ENCODE measurements around the gene TLN1. TPM values are rescaled to one million over a fixed set of nuclear protein-coding genes. Genes with fewer than 3 reads are reported as not detected.
A peak's percentile ranks its signal among the peaks of the same experiment; 100 is the strongest.

The TLN1 gene
- total and polyA plus RNA-seq, 5 donors, result 171 to 375 (median 282) TPM

- Histone ChIP-seq H3K27me3 (ENCODE audit: control insufficient read depth, insufficient read depth) (no peaks in the 10 kb centered on the region), H3K4me3 (ENCODE audit: low read length) (no peak overlapping the region), H3K4me1 (ENCODE audit: control insufficient read depth, insufficient read depth, low read length) (no peaks in the 10 kb centered on the region), H3K27ac (ENCODE audit: low read length) (no peak overlapping the region), H3K9me3 (ENCODE audit: control insufficient read depth, low read length) (no peaks in the 10 kb centered on the region)
- WGBS, result 90% methylated on average over 14 of the region's 14 CpGs
- intact Hi-C loops (cut with DNase I), result no loop called here
- ATAC-seq (no peak), DNase-seq (no peak)
Measured at GRCh38 chr9:35717132-35717870, 14.7 kb downstream of the TLN1 start.

- no peaks in the 10 kb centered on the region for H3K4me1 ChIP-seq (ENCODE audit: control insufficient read depth, insufficient read depth, low read length)
- no peaks in the 10 kb centered on the region for H3K27me3 ChIP-seq (ENCODE audit: control insufficient read depth, insufficient read depth)
- DNase-seq (no peak), ATAC-seq (no peak)
- no peak overlapping the region for H3K4me3 ChIP-seq (ENCODE audit: low read length)
- H3K27ac ChIP-seq (ENCODE audit: low read length), result no peak overlapping the region
- H3K9me3 ChIP-seq (ENCODE audit: control insufficient read depth, low read length), result no peaks in the 10 kb centered on the region
- intact Hi-C loops (cut with DNase I), result no loop called here
- WGBS, result 80% methylated on average over 4 of the region's 4 CpGs
Measured at GRCh38 chr9:35716230-35716629, 15.8 kb downstream of the TLN1 start.

- no peak for ATAC-seq
Measured at GRCh38 chr9:35714579-35715252, 17.3 kb downstream of the TLN1 start.

DNA sequence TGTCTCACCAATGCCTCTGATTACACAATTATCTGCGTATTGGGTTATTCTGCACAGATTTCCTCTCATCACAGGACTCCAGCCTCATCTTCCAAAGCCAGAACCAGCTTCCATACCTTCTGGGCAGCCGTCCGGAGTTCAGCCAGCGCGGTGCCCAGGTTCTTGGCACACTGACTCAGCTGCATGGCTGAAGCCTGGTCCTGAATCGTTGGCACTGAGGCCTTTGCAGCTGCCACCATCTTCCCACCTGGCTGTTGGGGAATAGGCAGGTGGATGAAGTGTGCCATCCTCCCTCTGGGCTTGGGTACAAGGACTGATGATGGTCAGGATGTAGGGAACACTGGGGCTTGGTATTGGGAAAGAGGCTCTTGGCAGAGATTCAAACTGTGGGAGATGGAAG, 17.9 kb downstream of the TLN1 start:
- no peaks in the 10 kb centered on the region for H3K9me3 ChIP-seq (ENCODE audit: control insufficient read depth, low read length)
- ATAC-seq (no peak), DNase-seq (peak in 1 of 3 donors; percentile 23)
- H3K27ac ChIP-seq (ENCODE audit: low read length), result no peak overlapping the region
- intact Hi-C loops (cut with DNase I), result no loop called here
- no peaks in the 10 kb centered on the region for H3K4me1 ChIP-seq (ENCODE audit: control insufficient read depth, insufficient read depth, low read length)
- 91% methylated on average over 6 of the region's 6 CpGs for WGBS
- H3K4me3 ChIP-seq (ENCODE audit: low read length), result no peak overlapping the region
- no peaks in the 10 kb centered on the region for H3K27me3 ChIP-seq (ENCODE audit: control insufficient read depth, insufficient read depth)

More at GRCh38 chr9:35714579-35715252, 17.3 kb downstream of the TLN1 start:
- no peak overlapping the region for H3K27ac ChIP-seq (ENCODE audit: low read length)
- no peaks in the 10 kb centered on the region for H3K9me3 ChIP-seq (ENCODE audit: control insufficient read depth, low read length)
- H3K4me3 ChIP-seq (ENCODE audit: low read length), result no peak overlapping the region
- H3K4me1 ChIP-seq (ENCODE audit: control insufficient read depth, insufficient read depth, low read length), result no peaks in the 10 kb centered on the region
- WGBS, result 93% methylated on average over 13 of the region's 13 CpGs
- DNase-seq, result peak in 1 of 3 donors; percentile 18
- H3K27me3 ChIP-seq (ENCODE audit: control insufficient read depth, insufficient read depth), result no peaks in the 10 kb centered on the region
- intact Hi-C loops (cut with DNase I), result no loop called here

DNA sequence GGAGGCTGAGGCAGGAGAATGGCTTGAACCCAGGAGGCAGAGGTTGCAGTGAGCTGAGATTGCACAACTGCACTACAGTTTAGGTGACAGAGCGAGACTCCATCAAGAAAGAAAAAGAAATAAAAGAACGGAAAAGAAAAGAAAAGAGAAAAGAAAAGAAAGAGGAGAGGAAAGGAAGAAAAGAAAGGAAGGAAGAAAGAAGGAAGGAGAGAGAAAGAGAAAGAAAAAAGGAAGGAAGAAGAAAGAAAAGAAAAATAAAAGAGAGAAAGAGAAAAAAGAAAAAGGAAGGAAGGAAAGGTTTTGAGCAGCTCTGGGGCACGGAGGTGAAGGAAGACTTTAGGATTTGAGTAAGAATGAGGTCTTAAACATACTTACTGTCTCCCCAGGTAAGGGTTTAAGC, 18.4 kb downstream of the TLN1 start:
- Histone ChIP-seq H3K27ac (ENCODE audit: low read length) (no peak overlapping the region), H3K4me3 (ENCODE audit: low read length) (no peak overlapping the region), H3K9me3 (ENCODE audit: control insufficient read depth, low read length) (no peaks in the 10 kb centered on the region), H3K27me3 (ENCODE audit: control insufficient read depth, insufficient read depth) (no peaks in the 10 kb centered on the region), H3K4me1 (ENCODE audit: control insufficient read depth, insufficient read depth, low read length) (no peaks in the 10 kb centered on the region)
- no peak for DNase-seq
- 90% methylated on average over 3 of the region's 3 CpGs for WGBS
- intact Hi-C loops (cut with DNase I), result no loop called here
- no peak for ATAC-seq

GRCh38 chr9:35712762-35713400, 19.1 kb downstream of the TLN1 start:
- H3K27ac ChIP-seq (ENCODE audit: low read length), result no peak overlapping the region
- no peak overlapping the region for H3K4me3 ChIP-seq (ENCODE audit: low read length)
- DNase-seq, result peak in 1 of 3 donors; percentile 35
- H3K9me3 ChIP-seq (ENCODE audit: control insufficient read depth, low read length), result no peaks in the 10 kb centered on the region
- WGBS, result 89% methylated on average over 11 of the region's 11 CpGs
- no peak for ATAC-seq
- intact Hi-C loops (cut with DNase I), result no loop called here
- no peaks in the 10 kb centered on the region for H3K4me1 ChIP-seq (ENCODE audit: control insufficient read depth, insufficient read depth, low read length)
- no peaks in the 10 kb centered on the region for H3K27me3 ChIP-seq (ENCODE audit: control insufficient read depth, insufficient read depth)

DNA sequence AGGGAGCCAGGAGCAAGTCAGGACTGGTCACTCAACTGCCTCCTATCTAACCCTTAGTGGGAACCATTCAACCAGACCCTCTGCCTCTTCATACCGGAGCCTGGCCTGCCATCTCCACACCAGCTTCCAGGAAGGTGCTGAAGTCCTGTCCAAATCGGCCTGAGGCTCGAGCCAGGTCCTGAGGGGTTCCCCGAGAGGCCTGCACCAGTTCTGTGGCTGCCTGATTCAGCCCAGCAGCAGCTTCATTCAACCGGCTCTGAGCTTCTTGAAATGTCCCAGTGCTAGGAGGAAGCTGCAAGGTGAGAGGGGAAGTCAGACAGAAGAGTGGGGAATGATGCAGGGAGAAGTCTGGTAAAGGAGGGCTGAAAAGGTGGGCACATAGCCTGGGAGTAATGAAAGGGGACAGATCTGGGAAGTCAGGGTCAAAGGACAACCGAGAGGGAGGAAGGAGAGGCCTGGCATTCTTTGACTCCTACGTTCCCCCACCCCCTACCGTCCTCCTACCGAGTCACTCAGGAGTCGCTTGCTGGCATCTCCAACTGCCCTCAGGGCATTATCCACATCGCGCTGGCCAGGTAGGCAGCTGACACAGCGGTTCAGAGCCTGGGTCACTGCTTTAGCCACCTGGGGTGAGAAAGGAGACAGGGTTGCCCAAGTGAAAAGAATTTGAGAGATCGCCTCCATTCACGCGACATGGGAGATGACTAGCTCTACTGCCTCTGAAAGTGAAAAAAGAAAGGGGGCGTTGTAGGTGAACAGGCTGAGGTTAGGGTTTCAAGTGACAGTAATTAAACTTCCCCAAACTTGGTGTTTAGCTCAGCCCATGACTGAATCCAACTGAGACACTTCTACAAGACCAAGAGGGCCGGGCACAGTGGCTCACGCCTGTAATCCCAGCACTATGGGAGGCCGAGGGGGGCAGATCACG, 20.2 kb downstream of the TLN1 start:
- intact Hi-C loops (cut with DNase I), result no loop called here
- H3K27ac ChIP-seq (ENCODE audit: low read length), result peak overlapping the region; percentile 78
- DNase-seq, result peak in 1 of 3 donors; percentile 41
- no peaks in the 10 kb centered on the region for H3K4me1 ChIP-seq (ENCODE audit: control insufficient read depth, insufficient read depth, low read length)
- no peak overlapping the region for H3K4me3 ChIP-seq (ENCODE audit: low read length)
- H3K9me3 ChIP-seq (ENCODE audit: control insufficient read depth, low read length), result no peaks in the 10 kb centered on the region
- WGBS, result 79% methylated on average over 21 of the region's 21 CpGs
- peak in 1 of 2 donors; percentile 32 for ATAC-seq
- H3K27me3 ChIP-seq (ENCODE audit: control insufficient read depth, insufficient read depth), result no peaks in the 10 kb centered on the region

DNA sequence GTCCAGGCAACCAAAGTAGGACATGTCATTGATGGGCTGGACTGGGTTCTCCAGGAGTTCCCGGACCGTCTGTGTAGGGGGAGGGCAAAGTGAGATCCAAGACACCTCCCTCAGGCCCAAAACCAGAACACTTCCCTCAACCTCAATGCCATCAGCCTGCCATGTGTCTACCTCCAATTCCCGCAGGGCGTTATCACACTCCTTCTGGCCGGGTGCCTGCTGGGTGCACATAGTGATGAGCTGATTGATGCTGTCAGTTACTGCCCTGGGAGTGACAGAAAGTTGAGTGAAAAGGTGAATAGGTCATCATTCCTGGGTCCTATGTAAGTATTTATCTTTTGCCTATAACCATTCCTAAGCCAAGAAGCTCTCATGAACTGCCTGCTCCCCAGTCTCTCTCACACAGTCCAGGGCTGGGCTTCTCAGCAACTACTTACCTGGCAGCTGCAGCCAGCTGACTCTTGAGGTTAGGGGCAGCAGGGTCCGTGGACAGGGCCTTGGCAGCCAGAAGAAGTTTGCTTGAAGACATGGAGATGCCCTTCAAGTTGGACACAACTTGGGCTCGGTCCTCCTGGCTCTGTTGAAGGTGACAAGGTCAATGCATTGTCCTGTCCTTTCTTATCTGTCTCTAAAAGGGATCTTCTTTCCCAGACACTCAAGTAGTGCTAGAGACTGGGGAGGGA, 21.0 kb downstream of the TLN1 start:
- Histone ChIP-seq H3K4me3 (ENCODE audit: low read length) (no peak overlapping the region), H3K4me1 (ENCODE audit: control insufficient read depth, insufficient read depth, low read length) (no peaks in the 10 kb centered on the region), H3K27ac (ENCODE audit: low read length) (peak overlapping the region; percentile 78), H3K27me3 (ENCODE audit: control insufficient read depth, insufficient read depth) (no peaks in the 10 kb centered on the region), H3K9me3 (ENCODE audit: control insufficient read depth, low read length) (no peaks in the 10 kb centered on the region)
- DNase-seq (peak in 1 of 3 donors; percentile 55), ATAC-seq (peak; percentile 17 to 20)
- intact Hi-C loops (cut with DNase I), result no loop called here
- 52% methylated on average over 7 of the region's 7 CpGs for WGBS

DNA sequence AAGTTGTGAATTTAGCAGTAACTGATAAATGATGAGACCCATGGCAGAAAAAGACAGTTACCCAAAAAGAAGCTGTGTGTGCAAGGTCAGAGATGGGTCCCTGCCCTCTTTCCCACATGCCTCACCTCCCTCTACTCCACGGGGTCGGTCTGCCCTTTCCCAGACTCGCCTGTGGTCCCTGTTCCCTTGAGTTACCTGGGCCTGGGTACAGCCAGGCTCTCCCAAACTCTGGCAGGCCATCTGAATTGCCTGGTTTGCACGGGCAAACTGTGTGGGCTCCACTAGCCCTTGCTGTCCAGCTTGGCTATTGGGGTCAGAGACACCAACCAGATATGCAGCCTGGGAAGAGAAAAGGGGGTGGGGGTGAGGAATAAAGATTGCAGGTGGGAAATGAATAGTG, 23.8 kb downstream of the TLN1 start:
- 95% methylated on average over 4 of the region's 4 CpGs for WGBS
- Histone ChIP-seq H3K27ac (ENCODE audit: low read length) (no peak overlapping the region), H3K9me3 (ENCODE audit: control insufficient read depth, low read length) (no peaks in the 10 kb centered on the region), H3K4me1 (ENCODE audit: control insufficient read depth, insufficient read depth, low read length) (no peaks in the 10 kb centered on the region), H3K27me3 (ENCODE audit: control insufficient read depth, insufficient read depth) (no peaks in the 10 kb centered on the region), H3K4me3 (ENCODE audit: low read length) (no peak overlapping the region)
- intact Hi-C loops (cut with DNase I), result no loop called here
- DNase-seq (peak in 1 of 3 donors; percentile 27), ATAC-seq (no peak)

DNA sequence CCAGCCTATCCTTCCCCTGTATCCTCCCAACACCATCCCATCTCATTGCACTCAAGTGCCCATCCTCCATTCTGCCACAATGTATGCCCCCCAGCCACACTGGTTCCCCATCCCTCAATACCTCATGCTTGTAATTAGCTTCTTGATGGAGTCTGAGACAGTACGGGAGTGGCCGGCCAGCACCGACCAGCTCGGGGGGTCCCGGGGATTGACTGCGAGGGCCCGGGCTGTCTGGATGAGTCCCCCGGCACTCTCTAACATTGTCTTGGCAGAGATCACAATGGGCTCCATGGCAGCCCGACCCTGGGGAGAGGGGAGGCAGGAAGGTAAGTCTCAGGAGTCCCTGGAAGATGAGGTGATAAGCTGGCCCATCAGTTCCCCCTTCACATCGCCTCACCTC, 25.0 kb downstream of the TLN1 start:
- ATAC-seq (no peak), DNase-seq (no peak)
- intact Hi-C loops (cut with DNase I), result no loop called here
- Histone ChIP-seq H3K4me1 (ENCODE audit: control insufficient read depth, insufficient read depth, low read length) (no peaks in the 10 kb centered on the region), H3K27me3 (ENCODE audit: control insufficient read depth, insufficient read depth) (no peaks in the 10 kb centered on the region), H3K27ac (ENCODE audit: low read length) (no peak overlapping the region), H3K9me3 (ENCODE audit: control insufficient read depth, low read length) (no peaks in the 10 kb centered on the region), H3K4me3 (ENCODE audit: low read length) (no peak overlapping the region)
- 85% methylated on average over 10 of the region's 10 CpGs for WGBS

Data from right cardiac atrium (tissue), 5 donors.